HepG2 (cell line): Measurements from ENCODE around the gene VILL. TPM values are rescaled to one million over a fixed set of nuclear protein-coding genes. Genes with fewer than 3 reads are reported as not detected.
A peak's percentile ranks its signal among the peaks of the same experiment; 100 is the strongest.

Experiments
- DMAP1 ChIP-seq: IDR thresholded peaks from 2 replicates; pipeline ENCODE4 v1.6.1; 2016
- FIP1L1 ChIP-seq: fragments of 200-400 bp; formaldehyde crosslinking; IDR thresholded peaks from 2 replicates; pipeline ENCODE4 v1.6.1; 2018; ENCODE audit warnings: low read depth, mild to moderate bottlenecking, low read length, moderate library complexity, borderline replicate concordance; ENCODE audit not compliant: insufficient read depth
- HOXA9 ChIP-seq: sonication (generic); formaldehyde crosslinking; IDR thresholded peaks from 2 replicates; pipeline ENCODE4 v1.8.1; 2022; ENCODE audit warnings: missing genetic modification reagents, mild to moderate bottlenecking, moderate library complexity, borderline replicate concordance
- MED8 ChIP-seq: sonication (generic); formaldehyde crosslinking; IDR thresholded peaks from 2 replicates; pipeline ENCODE4 v1.8.1; 2023; ENCODE audit warnings: mild to moderate bottlenecking, missing genetic modification reagents; ENCODE audit not compliant: insufficient replicate concordance
- NR2C2 ChIP-seq: sonication (generic); formaldehyde crosslinking; IDR thresholded peaks from 2 replicates; pipeline ENCODE4 v1.4.0; 2020; ENCODE audit warnings: missing genetic modification reagents, mild to moderate bottlenecking, moderate library complexity, borderline replicate concordance
- POLR2A ChIP-seq, 2 experiments: IDR thresholded peaks; 2 replicates each; pipeline ENCODE4 v1.6.1; 2011; ENCODE audit warnings: low read depth in 2 of 2, low read length in 2 of 2, mild to moderate bottlenecking in 1 of 2, moderate library complexity in 1 of 2; ENCODE audit not compliant: insufficient read depth in 1 of 2
- SATB2 ChIP-seq: sonication (generic); formaldehyde crosslinking; IDR thresholded peaks from 2 replicates; pipeline ENCODE4 v1.5.0; 2020; ENCODE audit warnings: missing genetic modification reagents
- SRF ChIP-seq: IDR thresholded peaks from 2 replicates; pipeline ENCODE4 v1.6.1; 2011; ENCODE audit warnings: mild to moderate bottlenecking, low read depth, low read length, moderate library complexity
- TBP ChIP-seq: sonication (generic); formaldehyde crosslinking; IDR thresholded peaks from 2 replicates; pipeline ENCODE4 v1.5.0; 2020; ENCODE audit warnings: missing genetic modification reagents
- ZNF441 ChIP-seq: sonication (generic); formaldehyde crosslinking; IDR thresholded peaks from 2 replicates; pipeline ENCODE4 v1.7.0; 2021; ENCODE audit warnings: missing genetic modification reagents, borderline replicate concordance
- ZNF75D ChIP-seq: sonication (generic); formaldehyde crosslinking; IDR thresholded peaks from 2 replicates; pipeline ENCODE4 v1.8.1; 2023; ENCODE audit warnings: missing genetic modification reagents, mild to moderate bottlenecking, borderline replicate concordance
- polyA plus RNA-seq, 8 experiments: library from polyadenylated mRNA; depleted of rRNA in 3 of 8; stranded (reverse) in 7 of 8; unstranded in 1 of 8; fragments of >200 nt; fragmentation: Illumina TruSeq in 4 of 8; extraction: Trizol in 4 of 8; gene quantifications; 2 replicates each; pipeline versions ENCODE4 v1.2.1 to v1.2.3, GENCODE V29; 2011 to 2016; ENCODE audit warnings: low read depth in 4 of 8, missing spikeins in 1 of 8, mixed read lengths in 1 of 8; ENCODE audit not compliant: insufficient read depth in 1 of 8
- total RNA-seq, 5 experiments: library from RNA; depleted of rRNA; stranded (reverse); fragments of >200 nt; fragmentation: Illumina TruSeq; extraction: Trizol; gene quantifications; 2 replicates each; pipeline ENCODE4 v1.2.3, GENCODE V29; 2016; ENCODE audit warnings: low read depth in 1 of 5
- TF ChIP-seq, protein P1 (sequence below): IDR thresholded peaks from 2 replicates; pipeline ENCODE4 v1.4.0; 2020; ENCODE audit warnings: mild to moderate bottlenecking, missing genetic modification reagents
- TF ChIP-seq, protein P2 (sequence below): sonication (generic); formaldehyde crosslinking; IDR thresholded peaks from 2 replicates; pipeline ENCODE4 v1.8.0; 2022; ENCODE audit warnings: mild to moderate bottlenecking, missing genetic modification reagents
- TF ChIP-seq, protein P3 (sequence below): sonication (generic); formaldehyde crosslinking; IDR thresholded peaks from 2 replicates; pipeline ENCODE4 v1.5.1; 2020; ENCODE audit warnings: mild to moderate bottlenecking, missing genetic modification reagents, borderline replicate concordance
- TF ChIP-seq, protein P4 (sequence below): sonication (generic); formaldehyde crosslinking; IDR thresholded peaks from 2 replicates; pipeline ENCODE4 v1.8.0; 2022; ENCODE audit warnings: mild to moderate bottlenecking, missing genetic modification reagents; ENCODE audit not compliant: insufficient replicate concordance

The VILL gene
- total and polyA plus RNA-seq, 2 of the 13 experiments (the other 11 are each of a cell fraction or from before 2014, with no cell fraction given) = 3.2 to 5.3 TPM

DNA sequence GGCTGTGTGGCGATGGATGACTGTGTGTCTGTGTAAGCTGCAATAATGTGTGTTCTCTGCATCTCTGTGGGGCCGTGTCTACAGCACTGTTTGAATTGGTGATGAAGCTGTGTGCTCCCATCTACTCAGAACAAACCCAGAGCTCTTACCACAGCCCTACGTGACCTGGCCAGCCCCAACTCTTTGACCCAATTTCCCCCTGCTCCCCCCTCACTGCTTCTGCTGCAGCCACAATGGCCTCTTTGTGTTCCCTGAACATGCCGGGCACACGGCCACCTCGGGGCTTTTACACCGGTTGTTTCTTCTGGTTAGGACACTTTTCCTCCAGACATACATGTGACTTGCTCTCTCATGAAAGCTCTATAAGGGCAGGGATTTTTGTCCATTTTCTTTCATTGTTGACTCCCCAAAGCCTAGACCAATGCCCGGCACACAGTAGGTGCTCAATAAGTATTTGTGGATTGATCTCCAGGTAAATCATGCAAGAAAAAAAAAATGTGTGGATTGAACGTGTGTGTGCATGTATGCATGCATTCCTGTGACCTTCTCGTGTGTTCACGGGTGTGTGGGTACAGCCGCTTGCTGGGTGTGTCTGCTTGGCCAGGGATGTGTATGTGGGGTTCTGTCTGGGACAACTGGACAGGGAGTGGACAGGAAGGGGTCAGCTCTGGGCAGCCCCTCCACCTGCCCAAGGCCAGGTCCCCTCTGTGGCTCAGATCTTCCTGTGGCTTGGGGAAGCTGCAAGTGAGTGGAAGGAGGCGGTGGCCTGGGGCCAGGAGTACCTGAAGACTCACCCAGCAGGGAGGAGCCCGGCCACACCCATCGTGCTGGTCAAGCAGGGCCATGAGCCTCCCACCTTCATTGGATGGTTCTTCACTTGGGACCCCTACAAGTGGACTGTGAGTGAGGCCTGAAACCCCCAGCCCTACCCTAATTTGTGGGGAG, 14.8 kb downstream of the VILL start (continued):
- TF ChIP-seq, protein P1, sequence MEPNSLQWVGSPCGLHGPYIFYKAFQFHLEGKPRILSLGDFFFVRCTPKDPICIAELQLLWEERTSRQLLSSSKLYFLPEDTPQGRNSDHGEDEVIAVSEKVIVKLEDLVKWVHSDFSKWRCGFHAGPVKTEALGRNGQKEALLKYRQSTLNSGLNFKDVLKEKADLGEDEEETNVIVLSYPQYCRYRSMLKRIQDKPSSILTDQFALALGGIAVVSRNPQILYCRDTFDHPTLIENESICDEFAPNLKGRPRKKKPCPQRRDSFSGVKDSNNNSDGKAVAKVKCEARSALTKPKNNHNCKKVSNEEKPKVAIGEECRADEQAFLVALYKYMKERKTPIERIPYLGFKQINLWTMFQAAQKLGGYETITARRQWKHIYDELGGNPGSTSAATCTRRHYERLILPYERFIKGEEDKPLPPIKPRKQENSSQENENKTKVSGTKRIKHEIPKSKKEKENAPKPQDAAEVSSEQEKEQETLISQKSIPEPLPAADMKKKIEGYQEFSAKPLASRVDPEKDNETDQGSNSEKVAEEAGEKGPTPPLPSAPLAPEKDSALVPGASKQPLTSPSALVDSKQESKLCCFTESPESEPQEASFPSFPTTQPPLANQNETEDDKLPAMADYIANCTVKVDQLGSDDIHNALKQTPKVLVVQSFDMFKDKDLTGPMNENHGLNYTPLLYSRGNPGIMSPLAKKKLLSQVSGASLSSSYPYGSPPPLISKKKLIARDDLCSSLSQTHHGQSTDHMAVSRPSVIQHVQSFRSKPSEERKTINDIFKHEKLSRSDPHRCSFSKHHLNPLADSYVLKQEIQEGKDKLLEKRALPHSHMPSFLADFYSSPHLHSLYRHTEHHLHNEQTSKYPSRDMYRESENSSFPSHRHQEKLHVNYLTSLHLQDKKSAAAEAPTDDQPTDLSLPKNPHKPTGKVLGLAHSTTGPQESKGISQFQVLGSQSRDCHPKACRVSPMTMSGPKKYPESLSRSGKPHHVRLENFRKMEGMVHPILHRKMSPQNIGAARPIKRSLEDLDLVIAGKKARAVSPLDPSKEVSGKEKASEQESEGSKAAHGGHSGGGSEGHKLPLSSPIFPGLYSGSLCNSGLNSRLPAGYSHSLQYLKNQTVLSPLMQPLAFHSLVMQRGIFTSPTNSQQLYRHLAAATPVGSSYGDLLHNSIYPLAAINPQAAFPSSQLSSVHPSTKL (CRISPR knock-in tag) = peak; percentile 51
- TF ChIP-seq SATB2 (CRISPR knock-in tag) = no peak
- no peak for TF ChIP-seq MED8 (CRISPR knock-in tag)
- TF ChIP-seq NR2C2 (CRISPR knock-in tag) = no peak; the same call in 1 of the 2 replicates
- TF ChIP-seq TBP (CRISPR knock-in tag) = no peak
- TF ChIP-seq POLR2A (IDR thresholded peaks at IDR 0.05; ENCODE audit: insufficient read depth in 1 of 2, low read depth in 2 of 2, low read length in 2 of 2) = no peak
- TF ChIP-seq ZNF75D (CRISPR knock-in tag) = no peak
- TF ChIP-seq DMAP1 = no peak
- TF ChIP-seq, protein P2, sequence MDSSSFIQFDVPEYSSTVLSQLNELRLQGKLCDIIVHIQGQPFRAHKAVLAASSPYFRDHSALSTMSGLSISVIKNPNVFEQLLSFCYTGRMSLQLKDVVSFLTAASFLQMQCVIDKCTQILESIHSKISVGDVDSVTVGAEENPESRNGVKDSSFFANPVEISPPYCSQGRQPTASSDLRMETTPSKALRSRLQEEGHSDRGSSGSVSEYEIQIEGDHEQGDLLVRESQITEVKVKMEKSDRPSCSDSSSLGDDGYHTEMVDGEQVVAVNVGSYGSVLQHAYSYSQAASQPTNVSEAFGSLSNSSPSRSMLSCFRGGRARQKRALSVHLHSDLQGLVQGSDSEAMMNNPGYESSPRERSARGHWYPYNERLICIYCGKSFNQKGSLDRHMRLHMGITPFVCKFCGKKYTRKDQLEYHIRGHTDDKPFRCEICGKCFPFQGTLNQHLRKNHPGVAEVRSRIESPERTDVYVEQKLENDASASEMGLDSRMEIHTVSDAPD (CRISPR knock-in tag) = no peak
- TF ChIP-seq SRF = no peak
- TF ChIP-seq, protein P3, sequence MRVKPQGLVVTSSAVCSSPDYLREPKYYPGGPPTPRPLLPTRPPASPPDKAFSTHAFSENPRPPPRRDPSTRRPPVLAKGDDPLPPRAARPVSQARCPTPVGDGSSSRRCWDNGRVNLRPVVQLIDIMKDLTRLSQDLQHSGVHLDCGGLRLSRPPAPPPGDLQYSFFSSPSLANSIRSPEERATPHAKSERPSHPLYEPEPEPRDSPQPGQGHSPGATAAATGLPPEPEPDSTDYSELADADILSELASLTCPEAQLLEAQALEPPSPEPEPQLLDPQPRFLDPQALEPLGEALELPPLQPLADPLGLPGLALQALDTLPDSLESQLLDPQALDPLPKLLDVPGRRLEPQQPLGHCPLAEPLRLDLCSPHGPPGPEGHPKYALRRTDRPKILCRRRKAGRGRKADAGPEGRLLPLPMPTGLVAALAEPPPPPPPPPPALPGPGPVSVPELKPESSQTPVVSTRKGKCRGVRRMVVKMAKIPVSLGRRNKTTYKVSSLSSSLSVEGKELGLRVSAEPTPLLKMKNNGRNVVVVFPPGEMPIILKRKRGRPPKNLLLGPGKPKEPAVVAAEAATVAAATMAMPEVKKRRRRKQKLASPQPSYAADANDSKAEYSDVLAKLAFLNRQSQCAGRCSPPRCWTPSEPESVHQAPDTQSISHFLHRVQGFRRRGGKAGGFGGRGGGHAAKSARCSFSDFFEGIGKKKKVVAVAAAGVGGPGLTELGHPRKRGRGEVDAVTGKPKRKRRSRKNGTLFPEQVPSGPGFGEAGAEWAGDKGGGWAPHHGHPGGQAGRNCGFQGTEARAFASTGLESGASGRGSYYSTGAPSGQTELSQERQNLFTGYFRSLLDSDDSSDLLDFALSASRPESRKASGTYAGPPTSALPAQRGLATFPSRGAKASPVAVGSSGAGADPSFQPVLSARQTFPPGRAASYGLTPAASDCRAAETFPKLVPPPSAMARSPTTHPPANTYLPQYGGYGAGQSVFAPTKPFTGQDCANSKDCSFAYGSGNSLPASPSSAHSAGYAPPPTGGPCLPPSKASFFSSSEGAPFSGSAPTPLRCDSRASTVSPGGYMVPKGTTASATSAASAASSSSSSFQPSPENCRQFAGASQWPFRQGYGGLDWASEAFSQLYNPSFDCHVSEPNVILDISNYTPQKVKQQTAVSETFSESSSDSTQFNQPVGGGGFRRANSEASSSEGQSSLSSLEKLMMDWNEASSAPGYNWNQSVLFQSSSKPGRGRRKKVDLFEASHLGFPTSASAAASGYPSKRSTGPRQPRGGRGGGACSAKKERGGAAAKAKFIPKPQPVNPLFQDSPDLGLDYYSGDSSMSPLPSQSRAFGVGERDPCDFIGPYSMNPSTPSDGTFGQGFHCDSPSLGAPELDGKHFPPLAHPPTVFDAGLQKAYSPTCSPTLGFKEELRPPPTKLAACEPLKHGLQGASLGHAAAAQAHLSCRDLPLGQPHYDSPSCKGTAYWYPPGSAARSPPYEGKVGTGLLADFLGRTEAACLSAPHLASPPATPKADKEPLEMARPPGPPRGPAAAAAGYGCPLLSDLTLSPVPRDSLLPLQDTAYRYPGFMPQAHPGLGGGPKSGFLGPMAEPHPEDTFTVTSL (CRISPR knock-in tag) = no peak
- TF ChIP-seq ZNF441 (CRISPR knock-in tag) = no peak
- TF ChIP-seq, protein P4, sequence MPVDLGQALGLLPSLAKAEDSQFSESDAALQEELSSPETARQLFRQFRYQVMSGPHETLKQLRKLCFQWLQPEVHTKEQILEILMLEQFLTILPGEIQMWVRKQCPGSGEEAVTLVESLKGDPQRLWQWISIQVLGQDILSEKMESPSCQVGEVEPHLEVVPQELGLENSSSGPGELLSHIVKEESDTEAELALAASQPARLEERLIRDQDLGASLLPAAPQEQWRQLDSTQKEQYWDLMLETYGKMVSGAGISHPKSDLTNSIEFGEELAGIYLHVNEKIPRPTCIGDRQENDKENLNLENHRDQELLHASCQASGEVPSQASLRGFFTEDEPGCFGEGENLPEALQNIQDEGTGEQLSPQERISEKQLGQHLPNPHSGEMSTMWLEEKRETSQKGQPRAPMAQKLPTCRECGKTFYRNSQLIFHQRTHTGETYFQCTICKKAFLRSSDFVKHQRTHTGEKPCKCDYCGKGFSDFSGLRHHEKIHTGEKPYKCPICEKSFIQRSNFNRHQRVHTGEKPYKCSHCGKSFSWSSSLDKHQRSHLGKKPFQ = peak; percentile 67
- no peak for TF ChIP-seq HOXA9 (CRISPR knock-in tag)
- TF ChIP-seq FIP1L1 = no peak
